GM23338 (cell line): Measurements from ENCODE around the gene ZNF277. TPM values are rescaled to one million over a fixed set of nuclear protein-coding genes. Genes with fewer than 3 reads are reported as not detected.

Experiments
- ATAC-seq: fragments of 200-7000 bp; cut with Tn5 transposase; 3 replicates; pipeline ENCODE4 v1.9.1; 2020
- DNase-seq: peaks from one replicate; pipeline ENCODE4 v3.0.0-alpha.2; 2015; ENCODE audit warnings: low spot score
- H2AFZ ChIP-seq: fragments of 200-600 bp; sonication (generic); 2 replicates; pipeline ENCODE4 v1.8.0; 2016; ENCODE audit warnings: antibody characterized with exemption, mild to moderate bottlenecking, moderate library complexity
- H3F3A ChIP-seq: fragments of 200-600 bp; sonication (generic); replicated peaks from 2 replicates; pipeline ENCODE4 v1.8.0; 2017; ENCODE audit warnings: antibody characterized with exemption, mixed run types, low read depth
- H3K27ac ChIP-seq: fragments of 200-600 bp; sonication (generic); 2 replicates; pipeline ENCODE4 v1.6.1; 2016; ENCODE audit warnings: low read depth
- H3K27me3 ChIP-seq: fragments of 200-600 bp; sonication (generic); 2 replicates; pipeline ENCODE4 v1.8.0; 2016; ENCODE audit warnings: mild to moderate bottlenecking, mixed run types, moderate library complexity; ENCODE audit not compliant: insufficient read depth
- H3K36me3 ChIP-seq: fragments of 200-600 bp; sonication (generic); 2 replicates; pipeline ENCODE4 v1.8.0; 2016; ENCODE audit warnings: mild to moderate bottlenecking; ENCODE audit not compliant: insufficient read depth
- H3K4me1 ChIP-seq: fragments of 200-600 bp; sonication (generic); 2 replicates; pipeline ENCODE4 v1.8.0; 2016; ENCODE audit warnings: mild to moderate bottlenecking, moderate library complexity; ENCODE audit not compliant: insufficient read depth
- H3K4me2 ChIP-seq: fragments of 200-600 bp; sonication (generic); 2 replicates; pipeline ENCODE4 v1.7.1; 2017; ENCODE audit warnings: mixed run types
- H3K4me3 ChIP-seq: fragments of 200-600 bp; sonication (generic); 2 replicates; pipeline ENCODE4 v1.6.1; 2016; ENCODE audit warnings: mixed run types
- H3K79me2 ChIP-seq: fragments of 200-600 bp; sonication (generic); replicated peaks from 2 replicates; pipeline ENCODE4 v1.8.0; 2017; ENCODE audit warnings: mild to moderate bottlenecking; ENCODE audit not compliant: insufficient read depth
- H3K9me2 ChIP-seq: fragments of 200-600 bp; sonication (generic); 2 replicates; pipeline ENCODE4 v1.8.0; 2017; ENCODE audit not compliant: insufficient read depth
- H4K20me1 ChIP-seq: fragments of 200-600 bp; sonication (generic); replicated peaks from 2 replicates; pipeline ENCODE4 v1.8.0; 2017; ENCODE audit warnings: mild to moderate bottlenecking; ENCODE audit not compliant: insufficient read depth
- H3K27ac Mint-ChIP-seq: 2 replicates; pipeline ENCODE4 v1.8.0; 2020; ENCODE audit warnings: inconsistent platforms, mild to moderate bottlenecking, moderate library complexity, mixed read lengths
- H3K27me3 Mint-ChIP-seq: 3 replicates; pipeline ENCODE4 v1.8.0; 2022; ENCODE audit warnings: low read depth, mild to moderate bottlenecking, moderate library complexity, mixed read lengths, inconsistent platforms; ENCODE audit not compliant: insufficient read depth, poor library complexity
- H3K36me3 Mint-ChIP-seq: 3 replicates; pipeline ENCODE4 v1.8.0; 2021; ENCODE audit warnings: low read depth, mild to moderate bottlenecking, inconsistent platforms, moderate library complexity, mixed read lengths
- H3K4me1 Mint-ChIP-seq: 3 replicates; pipeline ENCODE4 v1.8.0; 2020; ENCODE audit warnings: mild to moderate bottlenecking, inconsistent platforms, mixed read lengths
- H3K4me3 Mint-ChIP-seq: 3 replicates; pipeline ENCODE4 v1.8.0; 2021; ENCODE audit warnings: moderate library complexity, mild to moderate bottlenecking, inconsistent platforms, mixed read lengths
- H3K9me3 Mint-ChIP-seq: 3 replicates; pipeline ENCODE4 v1.8.0; 2020; ENCODE audit warnings: moderate library complexity, mild to moderate bottlenecking, inconsistent platforms, mixed read lengths
- CREB1 ChIP-seq: fragments of 250-450 bp; sonication (Bioruptor Pico); IDR thresholded peaks from 2 replicates; pipeline ENCODE4 v1.5.0; 2020; ENCODE audit warnings: low read depth, mild to moderate bottlenecking, moderate library complexity
- CTCF ChIP-seq, 2 experiments: fragments of 200-600 bp in 1 of 2; sonication (generic) in 1 of 2; conservative IDR thresholded peaks; 2 replicates each; pipeline versions ENCODE4 v1.5.1 to v1.6.1; 2016 to 2017; ENCODE audit warnings: antibody characterized with exemption in 2 of 2, low read depth in 2 of 2, mild to moderate bottlenecking in 2 of 2, moderate library complexity in 1 of 2
- ETS1 ChIP-seq: IDR thresholded peaks from 2 replicates; pipeline ENCODE4 v1.6.1; 2016; ENCODE audit warnings: antibody characterized with exemption
- EZH2 ChIP-seq: fragments of 200-600 bp; sonication (generic); IDR thresholded peaks from one replicate; pipeline ENCODE4 v1.8.0; 2017; ENCODE audit warnings: antibody characterized with exemption, mild to moderate bottlenecking, low read depth; ENCODE audit not compliant: unreplicated experiment
- NANOG ChIP-seq: IDR thresholded peaks from 2 replicates; pipeline ENCODE4 v1.6.1; 2016; ENCODE audit warnings: antibody characterized with exemption, borderline replicate concordance
- REST ChIP-seq: IDR thresholded peaks from one replicate; pipeline ENCODE4 v1.6.1; 2018; ENCODE audit warnings: antibody characterized with exemption; ENCODE audit not compliant: unreplicated experiment
- STAT1 ChIP-seq: IDR thresholded peaks from one replicate; pipeline ENCODE4 v1.6.1; 2016; ENCODE audit warnings: antibody characterized with exemption; ENCODE audit not compliant: unreplicated experiment
- ZNF331 ChIP-seq: fragments of 250-450 bp; sonication (Bioruptor Pico); IDR thresholded peaks from 2 replicates; pipeline ENCODE4 v1.5.0; 2020; ENCODE audit warnings: low read depth, mild to moderate bottlenecking, moderate library complexity
- polyA plus RNA-seq: library from polyadenylated mRNA; unstranded; fragments of >200 nt; fragmentation: Nextera tagmentation; extraction: Ambion mirVana; gene quantifications from 2 replicates; pipeline ENCODE4 v1.2.1, GENCODE V29; 2016
- total RNA-seq: library from RNA; depleted of rRNA; stranded (reverse); fragments of >200 nt; shearing (Covaris generic); gene quantifications from 2 replicates; pipeline ENCODE4 v1.2.3, GENCODE V29; 2014

ZNF277 gene
- total and polyA plus RNA-seq, 2 experiments from 2014 or later, result 25.4 to 28.9 TPM

GRCh38 chr7:112186300-112186699, 20.2 kb upstream of the ZNF277 start:
- no peak overlapping the region for H3K27ac Mint-ChIP-seq
- no peaks in the 10 kb centered on the region for H3K27me3 Mint-ChIP-seq
- H3K4me3 ChIP-seq, result no peak overlapping the region
- H3K4me1 Mint-ChIP-seq, result peaks cover 27% of the 10 kb centered on the region
- no peak overlapping the region for H3K4me2 ChIP-seq
- no peak overlapping the region for H3K27ac ChIP-seq
- ATAC-seq (no peak), DNase-seq (no peak)
- H3K9me2 ChIP-seq, result no peaks in the 10 kb centered on the region
- peaks cover 12% of the 10 kb centered on the region for H4K20me1 ChIP-seq
- H3K36me3 Mint-ChIP-seq, result no peaks in the 10 kb centered on the region
- peaks cover 6% of the 10 kb centered on the region; the same call in 1 of the 2 replicates for H3K4me1 ChIP-seq
- H3K27me3 ChIP-seq, result no peaks in the 10 kb centered on the region
- no peak for TF ChIP-seq ZNF331 (CRISPR knock-in tag)
- no peak for TF ChIP-seq REST
- TF ChIP-seq ETS1, result no peak
- no peak for TF ChIP-seq EZH2
- TF ChIP-seq CTCF (conservative IDR thresholded peaks at IDR 0.05; ENCODE audit: low read depth in 2 of 2), result no peak
- TF ChIP-seq CREB1 (CRISPR knock-in tag), result no peak
- no peak overlapping the region for H3K4me3 Mint-ChIP-seq
- no peaks in the 10 kb centered on the region for H3K9me3 Mint-ChIP-seq
- no peaks in the 10 kb centered on the region for H3K36me3 ChIP-seq
- H3F3A ChIP-seq, result no peaks in the 10 kb centered on the region
- H2AFZ ChIP-seq, result no peak overlapping the region
- H3K79me2 ChIP-seq, result peaks cover 94% of the 10 kb centered on the region

GRCh38 chr7:112188257-112188656, 18.2 kb upstream of the ZNF277 start:
- peaks cover 29% of the 10 kb centered on the region for H3K4me1 Mint-ChIP-seq
- no peaks in the 10 kb centered on the region for H3K9me3 Mint-ChIP-seq
- Histone ChIP-seq H3K4me2 (no peak overlapping the region), H3K79me2 (peaks cover 92% of the 10 kb centered on the region), H2AFZ (no peak overlapping the region), H3K27me3 (no peaks in the 10 kb centered on the region), H3K4me3 (no peak overlapping the region), H3K36me3 (no peaks in the 10 kb centered on the region), H3K9me2 (no peaks in the 10 kb centered on the region), H3K27ac (no peak overlapping the region), H3K4me1 (peaks cover 4% of the 10 kb centered on the region; the same call in 1 of the 2 replicates), H3F3A (no peaks in the 10 kb centered on the region), H4K20me1 (peaks cover 12% of the 10 kb centered on the region)
- ATAC-seq, result no peak
- H3K4me3 Mint-ChIP-seq, result no peak overlapping the region
- DNase-seq, result no peak
- no peaks in the 10 kb centered on the region for H3K27me3 Mint-ChIP-seq
- no peaks in the 10 kb centered on the region for H3K36me3 Mint-ChIP-seq
- no peak overlapping the region for H3K27ac Mint-ChIP-seq
- TF ChIP-seq CTCF (conservative IDR thresholded peaks at IDR 0.05; ENCODE audit: low read depth in 2 of 2) (no peak), NANOG (no peak), STAT1 (no peak), CREB1 (CRISPR knock-in tag) (no peak)
